PFSK-1 (cell line): ENCODE data around the gene MACROD1.
A peak's percentile ranks its signal among the peaks of the same experiment; 100 is the strongest.

ENCODE experiments used
- FOXP2 ChIP-seq: optimal IDR thresholded peaks from 2 replicates; pipeline ENCODE3; 2011; ENCODE audit warnings: borderline replicate concordance, control low read depth, inconsistent platforms; ENCODE audit not compliant: insufficient read depth; ENCODE audit errors: extremely low read length, extremely low read depth
- POLR2AphosphoS5 ChIP-seq: IDR thresholded peaks from 2 replicates; pipeline ENCODE4 v1.6.1; 2012; ENCODE audit warnings: low read depth, mild to moderate bottlenecking, control low read depth, low read length, moderate library complexity
- REST ChIP-seq, 2 experiments: IDR thresholded peaks; 2 replicates each; pipeline versions ENCODE4 v1.6.1 to v1.8.0; 2011 to 2012; ENCODE audit warnings: low read depth in 2 of 2, low read length in 2 of 2, control low read depth in 1 of 2, inconsistent platforms in 1 of 2, mild to moderate bottlenecking in 1 of 2, moderate library complexity in 1 of 2; ENCODE audit not compliant: insufficient read depth in 1 of 2
- SIN3A ChIP-seq: IDR thresholded peaks from 2 replicates; pipeline ENCODE4 v1.6.1; 2012; ENCODE audit warnings: mild to moderate bottlenecking, low read length, moderate library complexity, borderline replicate concordance; ENCODE audit not compliant: insufficient read depth
- TAF1 ChIP-seq: IDR thresholded peaks from 2 replicates; pipeline ENCODE4 v1.6.1; 2012; ENCODE audit warnings: low read length, control low read depth, borderline replicate concordance; ENCODE audit not compliant: insufficient read depth

The MACROD1 gene

GRCh38 chr11:63996512-63996911 lies 169.4 kb downstream of the MACROD1 start:
- TF ChIP-seq SIN3A (no peak), POLR2AphosphoS5 (no peak), FOXP2 (no peak), REST (IDR thresholded peaks at IDR 0.05; ENCODE audit: insufficient read depth in 1 of 2, low read depth in 2 of 2, low read length in 2 of 2) (no peak), TAF1 (no peak)

GRCh38 chr11:63993993-63994392 lies 171.9 kb downstream of the MACROD1 start:
- TF ChIP-seq POLR2AphosphoS5 (no peak), REST (IDR thresholded peaks at IDR 0.05; ENCODE audit: insufficient read depth in 1 of 2, low read depth in 2 of 2, low read length in 2 of 2) (no peak), SIN3A (no peak), FOXP2 (no peak), TAF1 (no peak)

- TF ChIP-seq POLR2AphosphoS5 (no peak), TAF1 (no peak), SIN3A (no peak), FOXP2 (no peak), REST (IDR thresholded peaks at IDR 0.05; ENCODE audit: insufficient read depth in 1 of 2, low read depth in 2 of 2, low read length in 2 of 2) (no peak)
Measured at GRCh38 chr11:63993100-63993499, 172.8 kb downstream of the MACROD1 start.

GRCh38 chr11:63991558-63991957 lies 174.4 kb downstream of the MACROD1 start:
- TF ChIP-seq SIN3A (no peak), REST (IDR thresholded peaks at IDR 0.05; ENCODE audit: insufficient read depth in 1 of 2, low read depth in 2 of 2, low read length in 2 of 2) (peak in 1 of 2 experiments; percentile 82; a peak in 2 of 4 replicates), TAF1 (no peak), POLR2AphosphoS5 (no peak), FOXP2 (no peak)

GRCh38 chr11:63986932-63987513 lies 178.9 kb downstream of the MACROD1 start:
- TF ChIP-seq SIN3A (no peak), FOXP2 (no peak), POLR2AphosphoS5 (no peak), TAF1 (no peak), REST (IDR thresholded peaks at IDR 0.05; ENCODE audit: insufficient read depth in 1 of 2, low read depth in 2 of 2, low read length in 2 of 2) (no peak)
